Stimulated activated CD4-positive, alpha-beta T cell treated with anti-CD3 and anti-CD28 coated beads, Interleukin-15, amount 100 ng/mL, for 24 hours (primary cell): ENCODE data around the gene SC5D.

ENCODE experiments used
- DNase-seq: peaks from one replicate; pipeline ENCODE4 v3.0.0-alpha.2; 2020

The SC5D gene

GRCh38 chr11:121329781-121330395, 37.3 kb downstream of the SC5D start:
- DNase-seq = no peak

- DNase-seq = no peak
Observed at GRCh38 chr11:121330614-121331435, 38.3 kb downstream of the SC5D start.

GRCh38 chr11:121334973-121335710, 42.6 kb downstream of the SC5D start:
- DNase-seq = no peak

GRCh38 chr11:121336279-121336937, 43.8 kb downstream of the SC5D start:
- no peak for DNase-seq

- no peak for DNase-seq
Observed at GRCh38 chr11:121337078-121337477, 44.5 kb downstream of the SC5D start.

- no peak for DNase-seq
Observed at GRCh38 chr11:121337740-121338272, 45.2 kb downstream of the SC5D start.

- no peak for DNase-seq
Observed at GRCh38 chr11:121338536-121338935, 46.0 kb downstream of the SC5D start.

- DNase-seq = no peak
Observed at GRCh38 chr11:121340032-121340580, 47.5 kb downstream of the SC5D start.

GRCh38 chr11:121341609-121342008, 49.0 kb downstream of the SC5D start:
- peak; percentile 51 for DNase-seq

GRCh38 chr11:121344824-121345223, 52.3 kb downstream of the SC5D start:
- DNase-seq = no peak

- DNase-seq = no peak
Observed at GRCh38 chr11:121347094-121347493, 54.5 kb downstream of the SC5D start.

- DNase-seq = no peak
Observed at GRCh38 chr11:121347813-121348212, 55.2 kb downstream of the SC5D start.

GRCh38 chr11:121348220-121348875, 55.8 kb downstream of the SC5D start:
- DNase-seq = no peak

GRCh38 chr11:121349790-121350189, 57.2 kb downstream of the SC5D start:
- no peak for DNase-seq

GRCh38 chr11:121350314-121351082, 57.9 kb downstream of the SC5D start:
- no peak for DNase-seq

GRCh38 chr11:121351083-121351630, 58.6 kb downstream of the SC5D start:
- no peak for DNase-seq

GRCh38 chr11:121352251-121352891, 59.8 kb downstream of the SC5D start:
- DNase-seq = no peak

GRCh38 chr11:121354192-121354591, 61.6 kb downstream of the SC5D start:
- no peak for DNase-seq

- DNase-seq = no peak
Observed at GRCh38 chr11:121356357-121356756, 63.8 kb downstream of the SC5D start.
